GM12892 (cell line): ENCODE results near the gene TMEM244.

Source experiments
- POLR2A ChIP-seq: IDR thresholded peaks from 2 replicates; pipeline ENCODE4 v1.6.1; 2011; ENCODE audit warnings: low read depth, low read length, control low read depth
- POLR2AphosphoS5 ChIP-seq: IDR thresholded peaks from 2 replicates; pipeline ENCODE4 v1.6.1; 2011; ENCODE audit warnings: low read depth, low read length, control low read depth

DNA sequence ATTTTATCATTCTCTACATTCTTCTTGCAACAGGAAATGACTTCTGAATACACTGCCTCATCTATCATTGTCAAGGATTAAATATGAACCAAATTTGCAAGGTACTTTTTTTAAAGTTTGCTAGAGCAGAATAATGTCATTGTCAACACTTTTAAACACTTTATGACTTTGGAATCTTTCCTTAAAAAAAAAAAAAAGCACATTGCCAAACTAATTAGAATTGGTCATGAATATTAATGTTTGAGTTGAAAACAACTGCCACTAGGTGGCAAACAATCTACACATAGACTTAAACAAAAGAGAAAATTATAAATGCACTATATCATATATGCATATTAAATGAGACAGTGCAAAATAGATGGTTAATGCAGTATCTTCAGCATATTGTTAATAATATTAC is 32.5 kb upstream of the TMEM244 start:
- TF ChIP-seq POLR2A (no peak), POLR2AphosphoS5 (no peak)
